H1 (cell line): Measurements from ENCODE around the gene MNAT1. TPM values are rescaled to one million over a fixed set of nuclear protein-coding genes. Genes with fewer than 3 reads are reported as not detected.

Source experiments
- CBX5 ChIP-seq: fragments of 300-800, 300-1000 bp; sonication (generic); IDR thresholded peaks from 2 replicates; pipeline ENCODE4 v1.7.1; 2016; ENCODE audit warnings: antibody characterized with exemption, low read length, low read depth
- CBX8 ChIP-seq: fragments of 300-800, 300-1000 bp; sonication (generic); IDR thresholded peaks from 2 replicates; pipeline ENCODE4 v1.7.1; 2016; ENCODE audit warnings: low read depth, low read length, borderline replicate concordance
- CHD1 ChIP-seq: IDR thresholded peaks from 2 replicates; pipeline ENCODE4 v1.6.1; 2012; ENCODE audit warnings: low read depth, low read length, improper control_type of control experiment
- FOSL1 ChIP-seq: IDR thresholded peaks from 2 replicates; pipeline ENCODE4 v1.6.1; 2011; ENCODE audit warnings: mild to moderate bottlenecking, low read depth, low read length, moderate library complexity; ENCODE audit not compliant: insufficient read depth
- HDAC6 ChIP-seq: IDR thresholded peaks from one replicate; pipeline ENCODE4 v1.7.1; 2012; ENCODE audit warnings: low read depth, mild to moderate bottlenecking, inconsistent platforms, low read length, moderate library complexity
- JUN ChIP-seq: IDR thresholded peaks from 2 replicates; pipeline ENCODE4 v1.6.1; 2011; ENCODE audit warnings: low read depth, mild to moderate bottlenecking, improper control_type of control experiment, low read length
- KDM5A ChIP-seq: fragments of 200-600 bp; IDR thresholded peaks from 2 replicates; pipeline ENCODE4 v1.7.1; 2012; ENCODE audit warnings: mild to moderate bottlenecking, low read length, inconsistent platforms, mixed read lengths
- PHF8 ChIP-seq: fragments of 200-600 bp; sonication (generic); conservative IDR thresholded peaks from 2 replicates; pipeline ENCODE4 v1.7.1; 2012; ENCODE audit warnings: low read depth, mild to moderate bottlenecking, inconsistent platforms, low read length, moderate library complexity
- RBBP5 ChIP-seq: IDR thresholded peaks from 2 replicates; pipeline ENCODE4 v1.7.1; 2012; ENCODE audit warnings: low read depth, mild to moderate bottlenecking, inconsistent platforms, low read length, moderate library complexity, borderline replicate concordance
- RXRA ChIP-seq: IDR thresholded peaks from 2 replicates; pipeline ENCODE4 v1.6.1; 2011; ENCODE audit warnings: low read depth, mild to moderate bottlenecking, low read length, moderate library complexity; ENCODE audit not compliant: insufficient read depth
- SAP30 ChIP-seq: fragments of 300-600 bp; sonication (generic); IDR thresholded peaks from 2 replicates; pipeline ENCODE4 v1.7.1; 2012; ENCODE audit warnings: low read length, moderate library complexity, mild to moderate bottlenecking, inconsistent platforms; ENCODE audit not compliant: insufficient read depth, insufficient replicate concordance
- SP2 ChIP-seq: IDR thresholded peaks from 2 replicates; pipeline ENCODE4 v1.6.1; 2012; ENCODE audit warnings: mild to moderate bottlenecking, low read length, inconsistent platforms
- SP4 ChIP-seq: IDR thresholded peaks from 2 replicates; pipeline ENCODE4 v1.6.1; 2012; ENCODE audit warnings: low read length, inconsistent platforms
- SRF ChIP-seq: IDR thresholded peaks from 2 replicates; pipeline ENCODE4 v1.6.1; 2011; ENCODE audit warnings: mild to moderate bottlenecking, low read depth, low read length, moderate library complexity
- TAF1 ChIP-seq: IDR thresholded peaks from 2 replicates; pipeline ENCODE4 v1.6.1; 2011; ENCODE audit warnings: mild to moderate bottlenecking, low read depth, low read length
- TAF7 ChIP-seq: optimal IDR thresholded peaks from 2 replicates; pipeline ENCODE3; 2011; ENCODE audit warnings: low read depth, mild to moderate bottlenecking, inconsistent platforms, low read length, moderate library complexity, borderline replicate concordance
- TEAD4 ChIP-seq: IDR thresholded peaks from 2 replicates; pipeline ENCODE4 v1.6.1; 2012; ENCODE audit warnings: low read depth, low read length, inconsistent platforms, mixed read lengths
- YY1 ChIP-seq: IDR thresholded peaks from 2 replicates; pipeline ENCODE4 v1.6.1; 2011; ENCODE audit warnings: low read depth, mild to moderate bottlenecking, low read length
- polyA plus RNA-seq, 7 experiments: library from polyadenylated mRNA; depleted of rRNA in 3 of 7; stranded (reverse) in 5 of 7; unstranded in 2 of 7; fragments of >200 nt in 5 of 7; fragments of 200-250 nt in 2 of 7; gene quantifications; 1 replicate in 5 of 7; 2 replicates in 1 of 7; 4 replicates in 1 of 7; pipeline versions ENCODE4 v1.2.1 to v1.2.3, GENCODE V29; 2011 to 2013; ENCODE audit warnings: missing spikeins in 2 of 7, mixed read lengths in 2 of 7
- total RNA-seq: library from RNA; stranded (reverse); fragmentation: NEBNext Ultra II Directional; extraction: Animal tissue kit (Norgen Biotek cat#: 25700); gene quantifications from 2 replicates; pipeline ENCODE4 v1.2.1, GENCODE V29; 2021
- TF ChIP-seq, protein P1 (sequence below): IDR thresholded peaks from 2 replicates; pipeline ENCODE4 v1.6.1; 2012; ENCODE audit warnings: inconsistent platforms
- TF ChIP-seq, protein P2 (sequence below), 3 experiments: IDR thresholded peaks; 1 replicate in 2 of 3; 2 replicates in 1 of 3; pipeline versions ENCODE4 v1.5.1 to v1.6.1; 2011; ENCODE audit warnings: low read length in 3 of 3, mild to moderate bottlenecking in 3 of 3, inconsistent platforms in 2 of 3, low read depth in 1 of 3, moderate library complexity in 1 of 3; ENCODE audit not compliant: insufficient read depth in 1 of 3; ENCODE audit errors: control extremely low read depth in 1 of 3
- TF ChIP-seq, protein P3 (sequence below): IDR thresholded peaks from 2 replicates; pipeline ENCODE4 v1.6.1; 2011; ENCODE audit warnings: low read depth, mild to moderate bottlenecking, low read length; ENCODE audit not compliant: insufficient read depth

The MNAT1 gene
- total and polyA plus RNA-seq, 2 of the 8 experiments (the other 6 are each of a cell fraction or from before 2014, with no cell fraction given), result 34.7 to 52.1 TPM

DNA sequence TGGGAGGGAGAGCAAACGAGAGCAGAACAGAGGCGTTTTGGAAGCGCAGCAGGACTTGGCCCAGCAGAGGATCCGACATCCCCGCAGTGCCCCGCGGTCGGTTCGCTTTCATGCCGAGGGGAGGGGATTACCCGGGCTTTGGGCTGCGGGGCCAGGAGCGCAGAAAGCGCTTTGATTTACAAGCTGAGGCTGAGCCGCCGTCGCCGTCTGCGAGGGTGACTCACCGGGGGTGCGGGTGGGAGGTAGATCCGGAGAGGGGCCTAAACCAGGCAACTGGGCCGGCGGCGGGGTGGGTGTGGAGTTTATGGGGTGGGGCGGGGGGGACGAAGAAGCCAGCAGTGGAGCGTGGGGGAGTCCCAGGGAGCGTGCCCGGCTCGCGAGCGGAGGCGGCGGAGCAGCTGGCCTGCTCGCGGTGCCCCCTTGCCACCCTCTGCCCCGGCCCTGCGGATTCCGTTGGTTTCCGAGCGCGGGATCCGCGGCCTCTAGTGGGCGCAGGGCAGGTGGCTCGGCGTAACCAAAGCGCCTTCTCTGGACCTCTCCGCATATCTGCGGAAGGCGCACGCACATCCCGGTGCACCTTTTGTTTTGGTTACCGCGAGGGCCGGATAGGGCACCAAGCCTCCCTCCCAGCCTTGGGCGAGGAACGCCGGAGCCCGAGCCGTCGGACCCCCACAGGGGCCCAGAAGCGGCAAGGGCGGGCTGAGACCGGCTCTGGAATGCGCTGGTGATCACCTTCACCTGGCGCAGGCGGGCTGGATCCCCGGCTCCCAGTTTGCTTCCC, 13.0 kb upstream of the MNAT1 start (continued):
- TF ChIP-seq, protein P1, sequence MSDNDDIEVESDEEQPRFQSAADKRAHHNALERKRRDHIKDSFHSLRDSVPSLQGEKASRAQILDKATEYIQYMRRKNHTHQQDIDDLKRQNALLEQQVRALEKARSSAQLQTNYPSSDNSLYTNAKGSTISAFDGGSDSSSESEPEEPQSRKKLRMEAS, result peak; percentile 52
- TF ChIP-seq, protein P2, sequence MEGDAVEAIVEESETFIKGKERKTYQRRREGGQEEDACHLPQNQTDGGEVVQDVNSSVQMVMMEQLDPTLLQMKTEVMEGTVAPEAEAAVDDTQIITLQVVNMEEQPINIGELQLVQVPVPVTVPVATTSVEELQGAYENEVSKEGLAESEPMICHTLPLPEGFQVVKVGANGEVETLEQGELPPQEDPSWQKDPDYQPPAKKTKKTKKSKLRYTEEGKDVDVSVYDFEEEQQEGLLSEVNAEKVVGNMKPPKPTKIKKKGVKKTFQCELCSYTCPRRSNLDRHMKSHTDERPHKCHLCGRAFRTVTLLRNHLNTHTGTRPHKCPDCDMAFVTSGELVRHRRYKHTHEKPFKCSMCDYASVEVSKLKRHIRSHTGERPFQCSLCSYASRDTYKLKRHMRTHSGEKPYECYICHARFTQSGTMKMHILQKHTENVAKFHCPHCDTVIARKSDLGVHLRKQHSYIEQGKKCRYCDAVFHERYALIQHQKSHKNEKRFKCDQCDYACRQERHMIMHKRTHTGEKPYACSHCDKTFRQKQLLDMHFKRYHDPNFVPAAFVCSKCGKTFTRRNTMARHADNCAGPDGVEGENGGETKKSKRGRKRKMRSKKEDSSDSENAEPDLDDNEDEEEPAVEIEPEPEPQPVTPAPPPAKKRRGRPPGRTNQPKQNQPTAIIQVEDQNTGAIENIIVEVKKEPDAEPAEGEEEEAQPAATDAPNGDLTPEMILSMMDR (IDR thresholded peaks at IDR 0.05; ENCODE audit: control extremely low read depth in 1 of 3, insufficient read depth in 1 of 3, low read depth in 1 of 3, low read length in 3 of 3), result peak in 2 of 3 experiments; percentile 24 to 35; a peak in 3 of 4 replicates
- TF ChIP-seq HDAC6 (no peak), YY1 (0 out of 2 replicates have a peak, but pooled peaks have one; percentile 4), RBBP5 (peak; percentile 35), CBX5 (no peak), FOSL1 (no peak), SP4 (no peak), CBX8 (no peak), SP2 (no peak), CHD1 (no peak), TAF7 (no peak), JUN (no peak), PHF8 (0 out of 2 replicates have a peak, but pooled peaks have one; percentile 8), SAP30 (no peak), RXRA (no peak), SRF (no peak), TEAD4 (peak; percentile 40; the same call in 1 of the 2 replicates), TAF1 (peak; percentile 58; the same call in 1 of the 2 replicates), KDM5A (no peak)
- TF ChIP-seq, protein P3, sequence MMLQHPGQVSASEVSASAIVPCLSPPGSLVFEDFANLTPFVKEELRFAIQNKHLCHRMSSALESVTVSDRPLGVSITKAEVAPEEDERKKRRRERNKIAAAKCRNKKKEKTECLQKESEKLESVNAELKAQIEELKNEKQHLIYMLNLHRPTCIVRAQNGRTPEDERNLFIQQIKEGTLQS, result no peak
